ENCODE measurements around the gene PLAU.
"Not testable (repeated sequence)": the region's sequence is repeated elsewhere in the genome, so short reads cannot be mapped to it uniquely, and the experiment has no call there.

- TF ChIP-seq EZH2, CTCF (IDR thresholded peaks at IDR 0.05): not testable (repeated sequence)
These were observed 19.8 kb downstream of the PLAU start for GRCh38 chr10:73930630-73931327.
